ENCODE results near the gene ADARB2. TPM values are rescaled to one million over a fixed set of nuclear protein-coding genes. Genes with fewer than 3 reads are reported as not detected.

The ADARB2 gene
- total RNA-seq, 4 donors from 2014 or later, result 2.0 to 9.9 (median 5.1) TPM

GRCh38 chr10:1667392-1667791 is 69.9 kb downstream of the ADARB2 start:
- Histone ChIP-seq H3K27me3 (no peaks in the 10 kb centered on the region), H3K36me3 (no peaks in the 10 kb centered on the region), H3K4me3 (no peak overlapping the region), H3K4me1 (no peaks in the 10 kb centered on the region), H3K27ac (no peak overlapping the region), H3K9me3 (no peaks in the 10 kb centered on the region)
- TF ChIP-seq POLR2A (IDR thresholded peaks at IDR 0.05), result no peak
- no peak for DNase-seq

- TF ChIP-seq POLR2A (IDR thresholded peaks at IDR 0.05), result no peak
- TF ChIP-seq, protein P1, sequence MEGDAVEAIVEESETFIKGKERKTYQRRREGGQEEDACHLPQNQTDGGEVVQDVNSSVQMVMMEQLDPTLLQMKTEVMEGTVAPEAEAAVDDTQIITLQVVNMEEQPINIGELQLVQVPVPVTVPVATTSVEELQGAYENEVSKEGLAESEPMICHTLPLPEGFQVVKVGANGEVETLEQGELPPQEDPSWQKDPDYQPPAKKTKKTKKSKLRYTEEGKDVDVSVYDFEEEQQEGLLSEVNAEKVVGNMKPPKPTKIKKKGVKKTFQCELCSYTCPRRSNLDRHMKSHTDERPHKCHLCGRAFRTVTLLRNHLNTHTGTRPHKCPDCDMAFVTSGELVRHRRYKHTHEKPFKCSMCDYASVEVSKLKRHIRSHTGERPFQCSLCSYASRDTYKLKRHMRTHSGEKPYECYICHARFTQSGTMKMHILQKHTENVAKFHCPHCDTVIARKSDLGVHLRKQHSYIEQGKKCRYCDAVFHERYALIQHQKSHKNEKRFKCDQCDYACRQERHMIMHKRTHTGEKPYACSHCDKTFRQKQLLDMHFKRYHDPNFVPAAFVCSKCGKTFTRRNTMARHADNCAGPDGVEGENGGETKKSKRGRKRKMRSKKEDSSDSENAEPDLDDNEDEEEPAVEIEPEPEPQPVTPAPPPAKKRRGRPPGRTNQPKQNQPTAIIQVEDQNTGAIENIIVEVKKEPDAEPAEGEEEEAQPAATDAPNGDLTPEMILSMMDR (IDR thresholded peaks at IDR 0.05), result no peak
- H3K27ac ChIP-seq, result no peak overlapping the region
- H3K4me1 ChIP-seq, result no peaks in the 10 kb centered on the region
- no peaks in the 10 kb centered on the region for H3K27me3 ChIP-seq
- no peak overlapping the region for H3K4me3 ChIP-seq
- H3K36me3 ChIP-seq, result no peaks in the 10 kb centered on the region
- DNase-seq, result no peak
- H3K9me3 ChIP-seq, result no peaks in the 10 kb centered on the region
Observed at GRCh38 chr10:1666147-1666546, 71.2 kb downstream of the ADARB2 start.

- H3K36me3 ChIP-seq, result no peaks in the 10 kb centered on the region
- peak in 1 of 3 donors; percentile 31 for DNase-seq
- H3K27ac ChIP-seq, result no peak overlapping the region
- TF ChIP-seq, protein P1 (IDR thresholded peaks at IDR 0.05), result no peak
- no peak for TF ChIP-seq POLR2A (IDR thresholded peaks at IDR 0.05)
- H3K9me3 ChIP-seq, result no peaks in the 10 kb centered on the region
- H3K27me3 ChIP-seq, result no peaks in the 10 kb centered on the region
- no peak overlapping the region for H3K4me3 ChIP-seq
- no peaks in the 10 kb centered on the region for H3K4me1 ChIP-seq
Observed at GRCh38 chr10:1665681-1666080, 71.6 kb downstream of the ADARB2 start.

DNA sequence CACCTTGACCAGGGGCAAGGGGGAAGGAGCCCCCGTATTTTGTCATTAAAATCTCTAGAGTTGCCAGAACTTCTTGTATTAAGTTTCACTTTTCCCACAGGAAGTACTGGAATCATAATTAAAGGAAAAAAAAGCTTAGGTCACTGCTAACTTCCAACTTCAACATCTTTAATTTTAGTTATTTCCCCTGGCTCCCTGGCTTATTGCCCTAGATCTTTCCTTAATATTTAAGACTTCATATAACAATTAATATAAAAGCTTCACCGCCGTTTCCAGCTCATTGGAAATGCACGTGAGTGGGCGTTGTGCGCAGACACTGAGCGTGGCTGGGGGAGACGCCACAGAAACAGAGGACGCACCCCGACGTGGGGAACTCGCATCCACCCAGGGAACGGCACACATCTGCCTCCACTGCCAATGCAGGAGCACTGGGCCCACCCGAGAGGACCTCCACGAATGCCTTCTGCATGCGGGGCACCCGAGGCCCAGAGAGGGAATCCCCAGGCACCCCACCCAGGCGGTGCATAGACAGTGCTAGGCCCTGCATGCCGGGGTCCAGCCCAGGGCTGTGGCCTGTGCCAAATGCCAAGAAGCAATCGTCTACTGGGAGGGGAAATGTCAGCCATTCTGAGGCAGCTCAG is 72.2 kb downstream of the ADARB2 start:
- Histone ChIP-seq H3K36me3 (no peaks in the 10 kb centered on the region), H3K4me1 (no peaks in the 10 kb centered on the region), H3K4me3 (no peak overlapping the region), H3K9me3 (no peaks in the 10 kb centered on the region), H3K27ac (no peak overlapping the region), H3K27me3 (no peaks in the 10 kb centered on the region)
- TF ChIP-seq POLR2A (IDR thresholded peaks at IDR 0.05), result no peak
- TF ChIP-seq, protein P1 (IDR thresholded peaks at IDR 0.05), result no peak
- no peak for DNase-seq

- Histone ChIP-seq H3K9me3 (no peaks in the 10 kb centered on the region), H3K27me3 (no peaks in the 10 kb centered on the region), H3K36me3 (no peaks in the 10 kb centered on the region), H3K27ac (no peak overlapping the region), H3K4me3 (no peak overlapping the region), H3K4me1 (no peaks in the 10 kb centered on the region)
- DNase-seq, result peak in 1 of 3 donors; percentile 32
- TF ChIP-seq POLR2A (IDR thresholded peaks at IDR 0.05), result no peak
- TF ChIP-seq, protein P1 (IDR thresholded peaks at IDR 0.05), result no peak
Observed at GRCh38 chr10:1664333-1664964, 72.9 kb downstream of the ADARB2 start.

DNA sequence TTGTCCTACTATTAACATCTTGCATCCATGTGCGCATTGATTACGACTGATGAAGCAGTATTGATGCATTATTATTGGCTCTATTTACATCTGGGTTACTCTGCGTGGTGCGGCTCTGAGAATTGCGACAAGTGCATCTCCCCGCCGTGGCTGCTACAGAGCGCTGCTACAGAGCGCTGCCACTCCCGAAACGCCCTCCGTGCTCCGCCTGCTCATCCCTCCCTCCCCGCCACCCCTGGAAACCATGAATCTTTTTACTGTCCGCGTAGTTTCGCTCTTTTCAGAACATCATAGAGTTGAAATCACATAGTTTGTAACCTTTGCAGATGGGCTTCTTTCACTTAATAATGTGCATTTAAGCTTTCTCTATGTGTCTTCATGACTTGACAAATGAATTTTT is 74.1 kb downstream of the ADARB2 start:
- H3K27me3 ChIP-seq, result no peaks in the 10 kb centered on the region
- H3K9me3 ChIP-seq, result no peaks in the 10 kb centered on the region
- no peaks in the 10 kb centered on the region for H3K36me3 ChIP-seq
- TF ChIP-seq POLR2A (IDR thresholded peaks at IDR 0.05), result no peak
- TF ChIP-seq, protein P1 (IDR thresholded peaks at IDR 0.05), result no peak
- H3K4me1 ChIP-seq, result no peaks in the 10 kb centered on the region
- peak in 1 of 3 donors; percentile 34 for DNase-seq
- no peak overlapping the region for H3K27ac ChIP-seq
- no peak overlapping the region for H3K4me3 ChIP-seq

Data from Peyer's patch (tissue), 4 donors.